T-helper 17 cell (primary cell): ENCODE data around the gene SHOX. TPM values are rescaled to one million over a fixed set of nuclear protein-coding genes. Genes with fewer than 3 reads are reported as not detected.

Experiments
- ATAC-seq: fragments of 150-1000 bp; cut with Tn5 transposase; 2 replicates; pipeline ENCODE4 v1.10.0; 2021; ENCODE audit warnings: mild to moderate bottlenecking, moderate library complexity
- DNase-seq, 3 donors: peaks; one replicate each; pipeline versions ENCODE4 v3.0.0 to v3.0.0-alpha.2; 2020 to 2021
- H3K9me3 ChIP-seq: one replicate; pipeline ENCODE4 v1.7.0; 2013; ENCODE audit warnings: low read length, mild to moderate bottlenecking; ENCODE audit not compliant: control insufficient read depth, poor library complexity, severe bottlenecking
- H3K27ac Mint-ChIP-seq: one replicate; pipeline ENCODE4 v1.8.0; 2022; ENCODE audit warnings: mild to moderate bottlenecking, moderate library complexity, mixed read lengths
- H3K27me3 Mint-ChIP-seq: one replicate; pipeline ENCODE4 v1.8.0; 2022; ENCODE audit warnings: mixed read lengths
- H3K36me3 Mint-ChIP-seq: one replicate; pipeline ENCODE4 v1.8.0; 2022; ENCODE audit warnings: low read depth, mixed read lengths
- H3K4me1 Mint-ChIP-seq: one replicate; pipeline ENCODE4 v1.8.0; 2022; ENCODE audit warnings: mild to moderate bottlenecking, mixed read lengths
- H3K4me3 Mint-ChIP-seq: one replicate; pipeline ENCODE4 v1.8.0; 2022; ENCODE audit warnings: mild to moderate bottlenecking, moderate library complexity, mixed read lengths
- total RNA-seq, 4 donors: library from RNA in 2 of 4; stranded (reverse) in 2 of 4; gene quantifications; one replicate each; pipeline ENCODE4 v1.2.3 and lab custom pipeline; 2022 to 2026

Gene SHOX
- total RNA-seq, 2 donors from 2014 or later: not detected

DNA sequence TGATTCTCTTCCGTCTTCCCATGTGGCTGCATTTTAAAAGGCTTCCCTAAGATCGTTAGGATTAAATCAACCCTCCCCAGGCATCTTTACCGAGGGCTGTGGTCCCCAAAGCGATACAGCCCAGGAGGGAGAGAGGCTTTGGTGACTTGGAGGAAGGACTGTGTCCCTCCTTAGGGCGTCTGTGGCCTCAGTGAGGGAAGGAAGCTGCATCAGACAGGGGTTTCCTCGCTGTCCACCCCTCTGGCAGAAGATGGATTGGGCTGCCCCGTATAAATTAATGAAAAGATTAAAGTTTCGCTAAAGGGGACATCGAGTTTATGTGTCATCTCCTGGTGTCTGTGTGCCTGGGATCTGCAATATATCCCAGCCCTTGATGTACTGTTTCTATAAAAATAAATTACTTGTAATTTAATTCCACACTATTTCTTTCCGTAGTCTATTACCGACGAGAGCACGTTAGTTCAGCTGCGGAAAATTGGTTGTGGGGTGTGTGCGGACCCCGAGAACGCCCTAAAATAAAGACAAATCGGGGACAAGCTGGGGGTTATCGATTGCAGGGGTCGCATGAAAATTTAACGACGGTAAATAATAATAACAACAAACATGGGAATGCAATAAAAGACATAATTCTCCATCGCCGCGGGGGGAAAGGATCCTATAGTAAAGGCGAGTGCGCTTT is 6.5 kb downstream of the SHOX start:
- H3K4me3 Mint-ChIP-seq: no peak overlapping the region
- H3K4me1 Mint-ChIP-seq: peaks cover 10% of the 10 kb centered on the region
- H3K27me3 Mint-ChIP-seq: peaks cover 75% of the 10 kb centered on the region
- no peaks in the 10 kb centered on the region for H3K9me3 ChIP-seq
- no peak overlapping the region for H3K27ac Mint-ChIP-seq
- no peak for DNase-seq
- no peak for ATAC-seq
- H3K36me3 Mint-ChIP-seq: peaks cover 2% of the 10 kb centered on the region

DNA sequence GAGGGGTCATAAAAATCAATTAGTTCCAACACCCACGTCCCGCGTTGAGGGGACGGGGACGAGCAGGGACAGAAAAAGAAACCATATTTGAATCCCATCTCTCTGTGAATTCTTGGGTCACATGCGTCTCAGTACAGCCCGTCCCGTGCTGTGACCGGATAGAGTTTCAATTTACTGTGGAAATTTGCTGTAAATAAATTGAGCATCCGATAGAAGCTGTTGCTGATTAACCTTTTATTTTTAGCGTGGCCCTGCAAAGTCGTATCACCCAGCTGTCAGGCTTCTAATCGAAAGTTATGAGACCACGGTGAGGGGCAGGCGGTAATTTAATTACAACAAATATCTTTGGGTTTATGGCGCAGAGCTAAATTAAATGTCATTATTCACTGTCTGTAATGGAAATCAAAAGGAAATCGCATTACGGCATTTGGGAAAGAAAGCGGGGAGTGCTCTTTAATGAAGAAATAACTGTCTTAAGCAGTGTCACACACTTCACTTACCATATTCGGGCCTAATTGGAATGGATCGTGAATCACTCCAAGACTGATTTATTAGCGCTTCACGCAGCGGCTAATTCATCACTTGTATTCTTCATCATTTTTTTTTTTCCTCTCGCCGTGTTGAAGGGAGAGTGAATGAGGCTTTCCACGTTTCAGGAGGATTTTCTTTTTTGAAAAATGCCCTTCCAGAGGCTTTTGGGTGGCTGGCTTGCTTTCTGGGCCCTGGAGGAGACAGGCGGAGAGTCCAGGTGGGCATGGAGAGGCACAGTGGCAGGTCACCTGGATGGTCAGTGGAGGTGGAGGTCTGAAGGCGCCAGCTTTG is 7.3 kb downstream of the SHOX start:
- H3K9me3 ChIP-seq: no peaks in the 10 kb centered on the region
- Mint-ChIP-seq H3K27ac (no peak overlapping the region), H3K36me3 (peaks cover 2% of the 10 kb centered on the region), H3K27me3 (peaks cover 69% of the 10 kb centered on the region), H3K4me3 (no peak overlapping the region), H3K4me1 (peaks cover 10% of the 10 kb centered on the region)
- DNase-seq (no peak), ATAC-seq (no peak)

DNA sequence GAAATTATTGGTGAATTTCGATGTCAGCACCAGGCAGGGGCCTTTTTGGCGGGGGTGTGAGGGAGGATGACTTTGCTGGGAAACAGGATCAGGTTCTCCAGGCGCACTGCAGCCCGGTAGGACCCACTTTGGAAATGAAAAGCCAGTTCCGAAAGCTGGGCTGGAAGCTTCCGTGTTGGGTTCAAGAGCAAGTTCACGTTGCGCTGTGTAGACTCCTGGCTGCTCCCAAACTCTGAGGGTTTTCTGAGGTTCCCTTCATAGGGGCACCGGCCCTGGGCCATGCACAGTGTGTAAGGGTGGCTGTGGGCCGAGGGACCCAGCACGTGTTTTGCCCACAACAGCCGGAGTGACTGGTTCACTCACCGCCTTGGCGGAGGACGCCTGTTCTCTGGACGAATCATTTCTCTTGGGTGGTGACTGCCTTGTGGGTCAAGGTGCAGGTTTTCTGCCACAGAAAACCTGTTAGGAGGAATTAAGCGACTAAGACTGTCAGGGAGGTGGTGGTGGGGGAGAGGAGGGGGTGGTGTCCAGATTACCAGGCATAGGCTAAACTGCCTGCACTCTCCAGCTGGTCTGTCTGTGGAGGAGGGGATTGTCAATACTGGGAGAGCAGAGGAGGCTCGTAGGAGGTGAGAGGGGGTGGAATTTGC is 8.0 kb downstream of the SHOX start:
- no peaks in the 10 kb centered on the region for H3K9me3 ChIP-seq
- no peak overlapping the region for H3K4me3 Mint-ChIP-seq
- peaks cover 10% of the 10 kb centered on the region for H3K4me1 Mint-ChIP-seq
- DNase-seq: no peak
- H3K27ac Mint-ChIP-seq: no peak overlapping the region
- H3K27me3 Mint-ChIP-seq: peaks cover 62% of the 10 kb centered on the region
- no peak for ATAC-seq
- H3K36me3 Mint-ChIP-seq: peaks cover 2% of the 10 kb centered on the region

DNA sequence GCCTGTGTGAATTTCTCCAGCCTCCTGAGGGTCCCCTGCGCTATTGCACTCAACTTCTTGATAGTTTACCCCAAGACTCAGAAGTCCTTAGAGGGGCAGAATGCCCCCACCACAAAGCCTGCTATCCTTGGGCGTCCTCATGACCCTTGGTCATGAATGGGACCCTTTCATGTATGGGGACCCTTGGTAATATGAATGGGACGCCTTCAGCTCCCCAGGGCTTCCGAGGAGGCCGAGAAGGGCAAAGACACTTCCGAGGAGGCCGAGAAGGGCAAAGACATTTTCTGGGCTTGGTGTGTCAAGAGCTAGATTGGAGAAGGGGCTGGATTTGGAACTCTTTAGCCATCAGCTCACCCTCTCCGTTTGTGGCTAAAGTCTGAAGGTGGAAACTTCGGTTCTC is 8.6 kb downstream of the SHOX start:
- Mint-ChIP-seq H3K27ac (no peak overlapping the region), H3K4me3 (no peak overlapping the region), H3K36me3 (peaks cover 2% of the 10 kb centered on the region), H3K27me3 (peaks cover 56% of the 10 kb centered on the region), H3K4me1 (peaks cover 10% of the 10 kb centered on the region)
- DNase-seq: no peak
- H3K9me3 ChIP-seq: no peaks in the 10 kb centered on the region
- ATAC-seq: no peak

DNA sequence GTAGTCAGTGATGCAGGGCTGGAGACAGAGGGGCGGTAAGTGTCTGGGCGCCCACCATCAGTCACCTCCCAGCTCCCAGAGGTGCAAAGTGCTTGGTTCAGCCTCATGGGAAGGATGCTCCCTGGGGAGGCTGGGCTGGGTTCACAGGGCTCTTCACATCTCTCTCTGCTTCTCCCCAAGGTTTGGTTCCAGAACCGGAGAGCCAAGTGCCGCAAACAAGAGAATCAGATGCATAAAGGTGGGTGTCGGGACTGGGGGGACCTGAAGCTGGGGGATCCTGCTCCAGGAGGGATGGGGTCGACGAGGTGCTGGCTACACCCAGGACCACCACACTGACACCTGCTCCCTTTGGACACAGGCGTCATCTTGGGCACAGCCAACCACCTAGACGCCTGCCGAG is 10.1 kb downstream of the SHOX start:
- ATAC-seq: no peak
- H3K4me3 Mint-ChIP-seq: no peak overlapping the region
- DNase-seq: no peak
- H3K4me1 Mint-ChIP-seq: peaks cover 10% of the 10 kb centered on the region
- peaks cover 47% of the 10 kb centered on the region for H3K27me3 Mint-ChIP-seq
- H3K36me3 Mint-ChIP-seq: peaks cover 2% of the 10 kb centered on the region
- H3K9me3 ChIP-seq: no peaks in the 10 kb centered on the region
- no peak overlapping the region for H3K27ac Mint-ChIP-seq

DNA sequence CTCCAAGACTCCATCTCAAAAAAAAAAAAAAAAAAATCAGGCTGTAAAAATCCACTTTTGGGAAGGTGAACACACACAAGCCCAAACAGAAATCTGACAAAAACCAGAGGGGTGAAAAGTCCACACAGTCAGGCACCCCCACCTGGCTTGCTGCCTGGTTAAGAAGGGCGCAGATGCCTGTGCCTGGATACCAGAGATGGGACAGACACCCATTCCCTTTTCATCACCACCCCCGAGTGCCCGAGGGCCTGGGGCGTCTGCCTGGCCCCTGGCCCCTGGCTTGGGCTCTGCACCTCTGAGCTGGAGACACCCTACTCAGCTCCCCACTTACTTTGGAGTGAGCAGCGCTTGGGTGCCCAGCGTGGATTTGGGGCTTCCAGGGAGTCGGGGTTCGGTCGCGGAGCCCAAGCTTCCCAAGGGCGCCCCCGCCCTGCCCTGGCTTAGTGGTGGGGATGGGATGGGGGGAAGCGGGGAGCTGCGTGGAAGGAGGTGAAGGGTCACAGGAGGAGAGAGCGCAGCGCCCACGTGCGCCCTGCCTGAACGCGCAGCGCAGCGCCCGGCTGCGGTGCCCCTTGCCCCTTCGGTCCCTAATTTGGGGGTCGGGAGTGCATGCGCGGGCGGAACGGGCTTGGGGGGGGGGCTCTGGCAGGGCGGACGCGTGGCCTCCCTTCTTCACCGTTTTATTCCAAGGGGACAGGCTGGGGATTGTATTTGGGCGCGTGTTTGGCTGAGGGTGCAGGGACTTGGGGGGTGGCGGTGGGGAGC is 11.3 kb downstream of the SHOX start:
- no peak for DNase-seq

DNA sequence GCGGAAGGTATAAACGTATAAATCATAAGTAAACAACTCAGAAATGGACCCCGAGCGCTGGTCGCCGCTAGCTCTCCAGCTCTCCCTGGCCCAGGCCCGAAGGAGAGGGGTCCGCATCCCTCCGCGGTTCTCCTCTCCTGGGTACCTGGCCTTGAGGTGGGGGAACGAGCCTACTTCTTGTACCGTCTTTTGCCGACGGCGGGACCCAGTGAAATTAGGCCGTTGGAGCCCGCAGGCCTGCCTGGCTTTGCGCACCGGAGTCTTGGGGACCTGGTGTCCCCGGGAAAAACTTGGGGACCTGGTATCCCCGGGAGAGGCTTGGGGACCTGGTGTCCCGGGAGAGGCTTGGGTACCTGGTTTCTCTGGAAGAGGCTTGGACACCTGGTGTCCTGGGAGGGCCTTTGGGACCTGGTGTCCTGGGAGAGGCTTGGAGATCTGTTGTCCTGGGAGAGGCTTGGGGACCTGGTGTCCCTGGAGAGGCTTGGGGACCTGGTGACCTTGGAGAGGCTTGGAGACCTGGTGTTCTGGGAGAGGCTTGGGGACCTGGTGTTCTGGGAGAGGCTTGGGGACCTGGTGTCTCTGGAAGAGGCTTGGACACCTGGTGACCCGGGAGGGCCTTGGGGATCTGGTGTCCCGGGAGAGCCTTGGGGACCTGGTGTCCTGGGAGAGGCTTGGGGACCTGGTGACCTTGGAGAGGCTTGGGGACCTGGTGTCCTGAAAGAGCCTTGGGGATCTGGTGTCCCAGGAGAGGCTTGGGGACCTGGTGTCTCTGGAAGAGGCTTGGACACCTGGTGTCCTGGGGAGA is 12.0 kb downstream of the SHOX start:
- H3K4me1 Mint-ChIP-seq: peaks cover 5% of the 10 kb centered on the region
- DNase-seq (no peak), ATAC-seq (no peak)
- H3K27me3 Mint-ChIP-seq: peaks cover 35% of the 10 kb centered on the region
- H3K4me3 Mint-ChIP-seq: no peak overlapping the region
- H3K9me3 ChIP-seq: no peaks in the 10 kb centered on the region
- peaks cover 2% of the 10 kb centered on the region for H3K36me3 Mint-ChIP-seq
- H3K27ac Mint-ChIP-seq: peak overlapping the region; percentile 59

More for the DNA sequence above, 11.3 kb downstream of the SHOX start:
- Mint-ChIP-seq H3K36me3 (peaks cover 2% of the 10 kb centered on the region), H3K4me3 (no peak overlapping the region), H3K27me3 (peaks cover 43% of the 10 kb centered on the region), H3K4me1 (peaks cover 10% of the 10 kb centered on the region), H3K27ac (no peak overlapping the region)
- no peak for ATAC-seq
- H3K9me3 ChIP-seq: no peaks in the 10 kb centered on the region

DNA sequence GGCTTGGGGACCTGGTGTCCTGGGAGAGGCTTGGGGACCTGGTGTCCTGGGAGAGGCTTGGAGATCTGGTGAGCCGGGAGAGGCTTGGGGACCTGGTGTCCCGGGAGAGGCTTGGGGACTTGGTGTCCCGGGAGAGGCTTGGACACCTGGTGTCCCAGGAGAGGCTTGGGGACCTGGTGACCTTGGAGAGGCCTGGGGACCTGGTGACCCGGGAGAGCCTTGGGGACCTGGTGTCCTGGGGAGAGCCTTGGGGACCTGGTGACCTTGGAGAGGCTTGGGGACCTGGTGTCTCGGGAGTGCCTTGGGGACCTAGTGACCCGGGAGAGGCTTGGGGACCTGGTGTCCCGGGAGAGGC is 12.6 kb downstream of the SHOX start:
- DNase-seq: no peak
- Mint-ChIP-seq H3K27me3 (peaks cover 29% of the 10 kb centered on the region), H3K4me3 (no peak overlapping the region), H3K4me1 (peaks cover under 1% of the 10 kb centered on the region), H3K36me3 (peaks cover under 1% of the 10 kb centered on the region), H3K27ac (peak overlapping the region; percentile 59)
- ATAC-seq: no peak
- H3K9me3 ChIP-seq: no peaks in the 10 kb centered on the region

DNA sequence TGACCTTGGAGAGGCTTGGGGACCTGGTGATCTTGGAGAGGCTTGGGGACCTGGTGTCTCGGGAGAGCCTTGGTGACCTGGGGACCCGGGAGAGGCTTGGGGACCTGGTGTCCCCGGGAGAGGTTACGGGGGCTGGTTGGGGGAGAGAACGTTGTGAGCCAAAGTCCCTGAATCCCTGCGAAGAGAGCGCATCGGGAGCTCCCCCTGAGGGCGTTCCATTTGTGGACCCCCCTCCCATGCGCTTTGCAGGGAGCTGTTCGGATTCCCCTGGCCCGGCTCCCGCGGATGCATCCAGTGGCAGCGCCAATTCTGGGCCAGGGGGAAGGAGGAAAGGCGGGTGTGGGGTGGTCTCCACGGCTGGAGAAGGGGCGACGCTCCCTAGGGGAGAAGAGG is 13.3 kb downstream of the SHOX start:
- DNase-seq: no peak
- H3K9me3 ChIP-seq: no peaks in the 10 kb centered on the region
- Mint-ChIP-seq H3K4me1 (no peaks in the 10 kb centered on the region), H3K27me3 (peaks cover 22% of the 10 kb centered on the region), H3K4me3 (no peak overlapping the region), H3K27ac (no peak overlapping the region), H3K36me3 (no peaks in the 10 kb centered on the region)
- ATAC-seq: no peak

DNA sequence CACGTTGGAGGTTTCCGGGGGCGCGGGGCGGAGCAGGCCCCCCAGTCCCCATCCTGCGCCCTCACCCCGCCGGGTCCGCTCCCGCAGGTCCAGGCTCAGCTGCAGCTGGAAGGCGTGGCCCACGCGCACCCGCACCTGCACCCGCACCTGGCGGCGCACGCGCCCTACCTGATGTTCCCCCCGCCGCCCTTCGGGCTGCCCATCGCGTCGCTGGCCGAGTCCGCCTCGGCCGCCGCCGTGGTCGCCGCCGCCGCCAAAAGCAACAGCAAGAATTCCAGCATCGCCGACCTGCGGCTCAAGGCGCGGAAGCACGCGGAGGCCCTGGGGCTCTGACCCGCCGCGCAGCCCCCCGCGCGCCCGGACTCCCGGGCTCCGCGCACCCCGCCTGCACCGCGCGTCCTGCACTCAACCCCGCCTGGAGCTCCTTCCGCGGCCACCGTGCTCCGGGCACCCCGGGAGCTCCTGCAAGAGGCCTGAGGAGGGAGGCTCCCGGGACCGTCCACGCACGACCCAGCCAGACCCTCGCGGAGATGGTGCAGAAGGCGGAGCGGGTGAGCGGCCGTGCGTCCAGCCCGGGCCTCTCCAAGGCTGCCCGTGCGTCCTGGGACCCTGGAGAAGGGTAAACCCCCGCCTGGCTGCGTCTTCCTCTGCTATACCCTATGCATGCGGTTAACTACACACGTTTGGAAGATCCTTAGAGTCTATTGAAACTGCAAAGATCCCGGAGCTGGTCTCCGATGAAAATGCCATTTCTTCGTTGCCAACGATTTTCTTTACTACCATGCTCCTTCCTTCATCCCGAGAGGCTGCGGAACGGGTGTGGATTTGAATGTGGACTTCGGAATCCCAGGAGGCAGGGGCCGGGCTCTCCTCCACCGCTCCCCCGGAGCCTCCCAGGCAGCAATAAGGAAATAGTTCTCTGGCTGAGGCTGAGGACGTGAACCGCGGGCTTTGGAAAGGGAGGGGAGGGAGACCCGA is 14.0 kb downstream of the SHOX start:
- Mint-ChIP-seq H3K27ac (no peak overlapping the region), H3K4me1 (no peaks in the 10 kb centered on the region), H3K27me3 (peaks cover 15% of the 10 kb centered on the region), H3K4me3 (no peak overlapping the region), H3K36me3 (no peaks in the 10 kb centered on the region)
- H3K9me3 ChIP-seq: no peaks in the 10 kb centered on the region
- DNase-seq: no peak
- no peak for ATAC-seq

DNA sequence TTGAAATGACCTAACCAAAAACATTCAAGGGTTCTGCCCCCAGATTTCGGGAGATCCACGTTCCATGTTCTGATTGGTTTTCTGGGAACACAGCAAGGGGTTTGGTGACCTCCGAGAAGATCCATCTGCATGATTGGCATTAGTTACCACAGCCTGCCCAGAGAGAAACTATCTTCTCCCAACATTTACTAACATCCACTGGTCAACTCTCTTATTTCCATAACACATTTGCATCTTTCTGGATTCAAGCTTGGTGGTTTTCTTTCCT is 15.6 kb downstream of the SHOX start:
- H3K27me3 Mint-ChIP-seq: peaks cover 1% of the 10 kb centered on the region
- no peaks in the 10 kb centered on the region for H3K9me3 ChIP-seq
- ATAC-seq (no peak), DNase-seq (no peak)
- no peaks in the 10 kb centered on the region for H3K36me3 Mint-ChIP-seq
- no peaks in the 10 kb centered on the region for H3K4me1 Mint-ChIP-seq
- H3K27ac Mint-ChIP-seq: no peak overlapping the region
- H3K4me3 Mint-ChIP-seq: no peak overlapping the region

DNA sequence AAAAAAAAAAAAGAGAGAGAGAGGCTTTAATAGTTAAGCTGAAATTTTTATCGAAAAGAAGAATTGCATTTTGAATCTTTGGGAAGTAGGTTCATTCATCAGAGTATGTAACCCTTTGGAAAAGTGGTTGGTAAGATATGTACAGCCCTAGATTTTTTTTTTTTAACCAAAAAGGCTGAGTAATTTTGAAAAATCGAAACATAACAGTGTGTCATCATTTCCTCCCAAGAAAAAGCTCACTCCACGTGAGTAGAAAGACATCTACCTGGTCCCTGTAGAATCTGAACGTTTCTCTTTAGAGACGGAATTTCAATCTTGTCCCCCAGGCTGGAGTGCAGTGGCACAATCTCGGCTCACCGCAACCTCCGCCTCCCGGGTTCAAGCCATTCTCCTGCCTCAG is 16.2 kb downstream of the SHOX start:
- no peak overlapping the region for H3K27ac Mint-ChIP-seq
- ATAC-seq: no peak
- H3K4me1 Mint-ChIP-seq: no peaks in the 10 kb centered on the region
- no peaks in the 10 kb centered on the region for H3K27me3 Mint-ChIP-seq
- H3K4me3 Mint-ChIP-seq: no peak overlapping the region
- no peaks in the 10 kb centered on the region for H3K9me3 ChIP-seq
- no peaks in the 10 kb centered on the region for H3K36me3 Mint-ChIP-seq
- DNase-seq: no peak
